Right atrium auricular region (tissue), 2 donors: ENCODE data around the gene UBR4. TPM values are rescaled to one million over a fixed set of nuclear protein-coding genes. Genes with fewer than 3 reads are reported as not detected.

Source experiments
- DNase-seq: peaks from one replicate; pipeline ENCODE4 v3.0.0-alpha.2; 2019; ENCODE audit warnings: low spot score
- H3K27ac ChIP-seq, 2 donors: fragments of 200-600 bp; sonication (generic); 1 replicate in 1 of 2; 2 replicates in 1 of 2; pipeline ENCODE4 v1.5.1; 2016 to 2019
- H3K27me3 ChIP-seq, 2 donors: fragments of 200-600 bp; sonication (generic); one replicate each; pipeline versions ENCODE4 v1.5.1 to v1.6.0; 2017 to 2019
- H3K36me3 ChIP-seq: fragments of 200-600 bp; sonication (generic); one replicate; pipeline ENCODE4 v1.5.1; 2016
- H3K4me1 ChIP-seq, 2 donors: fragments of 200-600 bp; sonication (generic); one replicate each; pipeline versions ENCODE4 v1.5.1 to v1.6.0; 2017 to 2019
- H3K4me3 ChIP-seq, 2 donors: fragments of 200-600 bp; sonication (generic); 1 replicate in 1 of 2; 2 replicates in 1 of 2; pipeline ENCODE4 v1.5.1; 2017 to 2019; ENCODE audit warnings: mild to moderate bottlenecking in 1 of 2, moderate library complexity in 1 of 2
- H3K9me3 ChIP-seq, 2 donors: fragments of 200-600 bp; sonication (generic); one replicate each; pipeline ENCODE4 v1.5.1; 2019
- CTCF ChIP-seq, 2 donors: fragments of 200-600 bp; sonication (generic); IDR thresholded peaks; one replicate each; pipeline ENCODE4 v1.5.1; 2019; ENCODE audit warnings: antibody characterized with exemption in 2 of 2
- total RNA-seq, 2 donors: library from RNA; depleted of rRNA; stranded (reverse); fragments of >200 nt; gene quantifications; one replicate each; pipeline ENCODE4 v1.1.0, GENCODE V29; 2016

Gene UBR4
- total RNA-seq, 2 donors from 2014 or later, result 75.1 to 88.0 TPM

GRCh38 chr1:19078536-19078935, 131.5 kb downstream of the UBR4 start:
- Histone ChIP-seq H3K36me3 (peaks cover 95% of the 10 kb centered on the region), H3K27me3 (no peaks in the 10 kb centered on the region), H3K9me3 (no peaks in the 10 kb centered on the region), H3K4me3 (no peak overlapping the region), H3K27ac (no peak overlapping the region), H3K4me1 (peaks cover 0 to 43% of the 10 kb centered on the region in 2 donors)
- no peak for DNase-seq
- no peak for TF ChIP-seq CTCF (IDR thresholded peaks at IDR 0.05)

DNA sequence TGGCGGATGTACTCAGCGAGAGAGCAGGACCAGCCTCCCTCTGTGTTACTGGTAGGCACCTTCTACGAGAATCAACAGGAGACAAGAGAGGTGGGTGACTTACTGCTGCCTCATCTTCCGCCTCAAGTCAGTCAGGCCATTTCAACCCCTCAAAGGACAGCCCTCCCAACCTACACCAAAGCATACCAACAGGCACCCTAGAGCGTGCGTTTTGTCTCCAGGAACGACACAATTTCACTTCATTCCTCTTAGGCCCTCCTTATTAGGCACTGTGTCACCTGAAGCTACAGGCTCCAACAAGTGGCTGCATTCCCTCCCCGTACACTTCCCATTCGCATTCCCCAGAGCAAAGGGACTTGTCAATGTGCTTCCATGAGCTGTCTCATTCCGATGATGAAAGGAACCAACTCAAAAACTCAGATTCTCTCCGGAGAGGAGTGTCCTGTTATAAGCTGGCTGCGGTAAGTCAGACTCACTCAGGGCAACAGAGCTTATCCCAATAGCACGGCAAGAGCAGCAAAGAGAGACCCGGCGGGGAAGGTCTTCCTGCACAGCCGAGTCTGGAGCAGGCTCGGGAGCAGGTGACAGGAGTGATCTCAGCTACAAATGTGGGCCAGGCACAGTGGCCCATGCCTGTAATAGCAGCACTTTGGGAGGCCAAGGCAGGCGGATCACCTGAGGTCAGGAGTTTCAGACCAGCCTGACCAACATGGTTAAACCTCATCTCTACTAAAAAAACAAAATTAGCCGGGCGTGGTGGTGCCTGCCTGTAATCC, 133.0 kb downstream of the UBR4 start:
- Histone ChIP-seq H3K9me3 (no peaks in the 10 kb centered on the region), H3K4me3 (no peak overlapping the region), H3K36me3 (peaks cover 92% of the 10 kb centered on the region), H3K27me3 (no peaks in the 10 kb centered on the region), H3K27ac (no peak overlapping the region), H3K4me1 (peaks cover 0 to 48% of the 10 kb centered on the region in 2 donors)
- TF ChIP-seq CTCF (IDR thresholded peaks at IDR 0.05), result no peak
- DNase-seq, result no peak

DNA sequence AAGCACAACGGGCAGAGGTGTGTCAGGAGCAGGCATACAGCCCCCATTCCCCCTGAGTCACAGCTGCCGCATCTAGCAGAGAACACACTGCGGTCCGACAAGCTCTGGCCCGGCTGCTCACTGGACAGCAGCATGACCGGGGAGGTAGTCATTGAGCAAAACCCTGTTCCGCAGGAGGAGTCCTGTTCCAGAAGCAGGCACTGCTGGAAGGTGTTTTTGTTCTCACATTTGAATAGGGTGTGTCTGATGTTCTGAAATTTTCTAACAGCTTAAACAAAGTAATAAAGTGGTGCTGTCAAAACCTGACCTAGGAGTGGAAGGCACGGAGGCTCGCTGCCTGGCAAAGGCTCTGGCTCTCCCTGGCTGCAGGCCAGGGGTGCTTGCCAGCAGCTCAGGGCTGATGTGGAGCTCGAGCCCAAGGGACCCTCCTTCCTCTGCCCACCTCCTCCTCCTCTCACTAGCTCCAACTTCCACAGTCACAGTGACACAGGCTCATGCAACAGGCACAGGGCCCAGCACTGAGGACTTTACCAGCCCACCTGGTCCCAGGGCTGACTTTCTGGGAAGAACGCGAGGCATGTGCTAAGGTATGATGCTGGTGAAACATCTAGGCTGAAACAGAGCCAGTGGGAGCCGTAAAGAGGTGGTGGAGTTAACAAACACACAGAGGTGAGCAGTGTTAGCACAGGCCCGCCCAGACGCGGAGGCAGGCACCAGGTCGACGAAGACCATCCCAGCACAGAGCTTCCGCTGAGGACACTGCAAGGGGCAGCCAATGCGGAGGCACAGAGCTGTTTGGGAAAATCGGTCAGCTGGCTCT, 135.0 kb downstream of the UBR4 start:
- Histone ChIP-seq H3K4me1 (peaks cover 0 to 35% of the 10 kb centered on the region in 2 donors), H3K27ac (peak overlapping the region; percentile 45 to 73), H3K27me3 (no peaks in the 10 kb centered on the region), H3K9me3 (no peaks in the 10 kb centered on the region), H3K4me3 (no peak overlapping the region), H3K36me3 (peaks cover 76% of the 10 kb centered on the region)
- no peak for TF ChIP-seq CTCF (IDR thresholded peaks at IDR 0.05)
- DNase-seq, result no peak

DNA sequence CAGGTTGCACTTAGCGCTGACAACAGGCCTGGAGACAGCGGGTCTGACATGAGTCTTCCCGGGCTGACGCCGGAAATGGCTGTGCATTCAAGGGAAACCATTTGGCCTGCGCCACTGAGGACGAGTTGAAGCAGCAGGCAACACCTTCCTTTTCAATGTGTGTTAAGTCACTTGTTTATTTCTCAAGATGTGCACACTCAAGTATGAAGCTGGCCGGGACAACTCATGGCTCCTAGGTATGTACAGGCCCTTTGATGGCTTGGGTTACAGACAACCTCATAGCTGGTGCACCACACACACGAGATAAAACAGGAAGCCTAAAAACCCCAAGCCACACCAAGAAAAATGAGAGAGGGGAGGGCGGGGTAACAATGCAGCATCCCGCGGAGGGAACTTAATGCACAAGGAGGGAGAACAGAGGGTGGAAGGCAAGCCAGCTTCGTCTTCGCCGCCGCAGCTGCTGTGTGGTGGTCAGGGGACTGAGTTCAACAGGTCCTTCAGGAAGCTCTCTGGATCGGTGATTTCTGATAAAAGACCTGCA, 135.6 kb downstream of the UBR4 start:
- DNase-seq, result no peak
- peaks cover 0 to 32% of the 10 kb centered on the region in 2 donors for H3K4me1 ChIP-seq
- peaks cover 69% of the 10 kb centered on the region for H3K36me3 ChIP-seq
- TF ChIP-seq CTCF (IDR thresholded peaks at IDR 0.05), result no peak
- no peaks in the 10 kb centered on the region for H3K9me3 ChIP-seq
- peak overlapping the region; percentile 1 to 73 for H3K27ac ChIP-seq
- no peak overlapping the region for H3K4me3 ChIP-seq
- no peaks in the 10 kb centered on the region for H3K27me3 ChIP-seq

DNA sequence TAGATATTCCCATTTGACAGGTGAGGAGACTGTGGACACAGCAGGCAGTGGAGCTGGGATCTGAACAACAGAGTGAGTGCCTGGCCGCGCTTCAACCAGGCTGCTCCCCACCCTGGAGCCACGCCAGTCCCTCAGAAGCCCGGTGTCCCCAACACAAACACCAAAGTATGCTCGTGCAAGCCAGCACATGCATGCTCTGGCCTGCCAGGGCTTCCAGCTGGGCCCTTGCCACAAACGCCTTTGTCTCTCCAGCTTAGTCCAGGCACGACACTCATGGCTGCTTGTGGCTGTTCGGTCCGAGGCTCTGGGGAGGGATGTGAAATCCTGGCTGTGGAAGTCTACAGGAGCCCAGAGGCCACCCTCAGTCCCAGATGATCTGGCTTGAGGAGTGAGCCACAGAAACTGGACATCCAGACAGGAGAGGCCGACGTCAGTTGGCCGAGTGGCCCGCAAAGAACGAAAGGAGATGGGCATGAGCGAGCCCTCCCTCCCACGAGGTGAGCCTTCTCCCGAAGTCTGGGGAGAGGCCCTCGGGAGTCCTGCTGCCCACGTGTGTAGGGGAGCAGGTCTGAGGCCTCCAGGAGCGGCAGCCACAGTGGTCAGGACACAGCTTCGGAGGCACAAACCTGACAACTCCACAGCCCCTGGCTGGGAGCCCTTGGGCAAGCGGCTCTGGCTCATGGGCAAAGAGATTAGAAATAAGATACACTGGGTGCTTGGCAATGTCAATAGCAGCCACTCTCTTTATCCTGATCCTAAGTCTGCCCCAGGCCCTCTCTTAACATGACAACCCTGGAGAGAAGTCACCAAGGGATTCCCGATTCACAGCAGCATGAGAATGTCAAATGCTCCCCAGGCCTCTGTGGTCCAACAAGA, 136.5 kb downstream of the UBR4 start:
- H3K9me3 ChIP-seq, result no peaks in the 10 kb centered on the region
- H3K4me1 ChIP-seq, result peaks cover 0 to 40% of the 10 kb centered on the region in 2 donors
- H3K27ac ChIP-seq, result peak overlapping the region; percentile 40 to 41
- H3K36me3 ChIP-seq, result peaks cover 61% of the 10 kb centered on the region
- H3K4me3 ChIP-seq, result no peak overlapping the region
- DNase-seq, result no peak
- no peak for TF ChIP-seq CTCF (IDR thresholded peaks at IDR 0.05)
- H3K27me3 ChIP-seq, result no peaks in the 10 kb centered on the region
